ENCODE data around the gene SYT3.

Gene SYT3

DNA sequence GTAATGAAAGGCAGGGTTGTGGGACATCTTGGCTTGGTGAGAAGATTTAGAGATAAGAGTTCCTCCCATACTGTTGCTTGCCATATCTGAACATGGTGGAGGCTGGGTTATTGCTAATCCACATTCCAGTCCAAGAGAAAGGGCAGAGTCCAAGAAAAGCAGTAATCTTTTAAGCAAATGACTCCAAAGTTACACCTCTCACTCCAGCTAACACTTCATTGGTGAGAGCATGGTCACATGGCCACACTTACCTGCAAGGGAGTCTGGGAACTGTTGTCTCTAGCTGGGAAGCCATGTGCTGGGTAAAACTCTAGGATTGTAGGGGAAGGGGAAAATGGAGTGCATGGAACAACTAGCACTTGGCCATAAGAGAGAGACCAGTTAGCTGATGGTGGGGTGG, 15.2 kb upstream of the SYT3 start:
- DNase-seq (ENCODE audit: low read depth), result no peak
- TF ChIP-seq, protein P1, sequence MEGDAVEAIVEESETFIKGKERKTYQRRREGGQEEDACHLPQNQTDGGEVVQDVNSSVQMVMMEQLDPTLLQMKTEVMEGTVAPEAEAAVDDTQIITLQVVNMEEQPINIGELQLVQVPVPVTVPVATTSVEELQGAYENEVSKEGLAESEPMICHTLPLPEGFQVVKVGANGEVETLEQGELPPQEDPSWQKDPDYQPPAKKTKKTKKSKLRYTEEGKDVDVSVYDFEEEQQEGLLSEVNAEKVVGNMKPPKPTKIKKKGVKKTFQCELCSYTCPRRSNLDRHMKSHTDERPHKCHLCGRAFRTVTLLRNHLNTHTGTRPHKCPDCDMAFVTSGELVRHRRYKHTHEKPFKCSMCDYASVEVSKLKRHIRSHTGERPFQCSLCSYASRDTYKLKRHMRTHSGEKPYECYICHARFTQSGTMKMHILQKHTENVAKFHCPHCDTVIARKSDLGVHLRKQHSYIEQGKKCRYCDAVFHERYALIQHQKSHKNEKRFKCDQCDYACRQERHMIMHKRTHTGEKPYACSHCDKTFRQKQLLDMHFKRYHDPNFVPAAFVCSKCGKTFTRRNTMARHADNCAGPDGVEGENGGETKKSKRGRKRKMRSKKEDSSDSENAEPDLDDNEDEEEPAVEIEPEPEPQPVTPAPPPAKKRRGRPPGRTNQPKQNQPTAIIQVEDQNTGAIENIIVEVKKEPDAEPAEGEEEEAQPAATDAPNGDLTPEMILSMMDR (conservative IDR thresholded peaks at IDR 0.05; ENCODE audit: low read depth, low read length), result no peak
- no peak overlapping the region for H3K4me3 ChIP-seq (ENCODE audit: low read length)

DNA sequence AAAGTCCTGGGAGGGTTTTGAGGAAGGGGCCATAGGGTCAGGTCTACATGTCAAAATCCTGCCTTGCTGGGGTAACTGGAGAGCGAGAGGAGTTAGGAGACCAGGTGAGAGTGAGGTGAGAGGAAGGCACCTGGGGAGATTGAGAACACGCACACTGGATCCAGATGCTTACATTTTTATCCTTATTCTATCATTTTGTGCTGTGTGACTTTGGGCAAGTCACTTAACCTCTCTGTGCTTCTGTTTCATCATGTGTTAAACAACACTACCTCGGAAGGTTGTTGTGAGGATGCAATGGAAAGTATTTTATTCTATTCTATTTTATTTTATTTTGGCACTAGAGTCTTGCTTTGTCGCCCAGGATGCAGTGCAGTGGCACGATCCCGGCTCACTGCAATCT, 13.0 kb upstream of the SYT3 start:
- TF ChIP-seq, protein P1 (conservative IDR thresholded peaks at IDR 0.05; ENCODE audit: low read depth, low read length), result no peak
- no peak for DNase-seq (ENCODE audit: low read depth)
- H3K4me3 ChIP-seq (ENCODE audit: low read length), result no peak overlapping the region

DNA sequence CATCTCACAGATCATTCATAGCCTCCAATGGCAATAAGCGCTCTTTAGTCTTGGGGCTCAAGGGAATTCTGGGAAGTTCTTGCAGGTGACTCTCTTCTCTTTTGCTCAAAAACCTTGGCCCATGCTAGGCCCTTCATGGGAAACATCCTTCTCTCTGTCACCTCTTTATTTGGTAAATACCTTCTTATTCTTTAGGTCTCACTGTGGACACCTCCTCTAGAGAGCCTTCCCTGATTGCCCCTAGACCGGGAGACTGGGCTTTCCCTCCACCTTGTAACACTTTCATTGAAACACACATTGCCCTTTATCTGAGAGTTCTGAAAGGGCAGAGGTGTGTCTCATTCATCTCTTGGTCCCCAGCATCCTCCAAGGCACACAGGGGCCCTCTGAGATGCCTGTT, 11.5 kb upstream of the SYT3 start:
- no peak overlapping the region for H3K4me3 ChIP-seq (ENCODE audit: low read length)
- TF ChIP-seq, protein P1 (conservative IDR thresholded peaks at IDR 0.05; ENCODE audit: low read depth, low read length), result no peak
- no peak for DNase-seq (ENCODE audit: low read depth)

DNA sequence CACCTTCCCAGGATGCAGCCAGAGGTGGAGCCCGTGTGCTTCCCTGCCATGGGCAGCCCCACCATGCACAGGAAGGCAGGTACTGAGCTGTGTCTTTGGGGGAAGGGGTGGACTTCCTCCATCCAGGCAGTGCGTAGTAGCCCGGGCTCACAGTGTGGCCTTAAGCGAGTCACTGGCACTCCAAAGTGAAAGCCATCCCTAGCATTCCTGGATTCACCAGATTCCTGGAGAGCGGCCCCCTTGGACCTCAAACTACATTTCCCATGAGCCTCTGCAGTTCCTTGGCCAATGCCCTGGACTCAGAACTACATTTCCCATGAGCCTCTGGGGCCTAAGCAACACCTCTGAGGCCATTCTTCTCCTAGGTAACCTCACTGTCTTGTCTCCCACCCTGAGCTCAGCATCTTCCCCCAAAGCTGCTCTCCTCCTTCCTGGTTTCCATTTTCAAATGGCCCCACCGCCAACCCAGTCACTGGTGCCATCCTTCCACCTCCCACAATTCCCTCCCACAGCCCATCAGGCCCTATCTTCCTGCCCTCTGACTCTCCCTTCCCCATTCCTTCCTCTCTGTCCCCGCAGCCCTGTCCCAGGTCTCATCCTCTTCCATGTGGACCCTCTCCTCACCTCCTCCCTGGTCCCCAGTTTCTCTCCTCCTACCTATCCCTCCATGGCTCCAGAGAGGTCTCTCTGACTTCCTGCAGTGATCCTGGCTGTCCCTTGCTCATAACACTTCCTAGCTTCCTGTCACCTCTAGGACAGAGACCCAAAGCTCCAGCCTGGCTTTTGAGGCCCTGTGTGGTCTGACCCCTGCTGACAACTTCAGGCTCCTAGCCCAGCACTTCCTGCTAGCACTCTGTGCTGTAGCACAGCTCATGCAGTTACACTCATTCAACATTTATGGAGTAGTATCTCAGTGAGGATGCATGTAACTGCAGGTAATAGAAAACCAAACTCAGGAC, 10.0 kb upstream of the SYT3 start, which contains the start of gene C19orf81:
Gene C19orf81 (plus strand): TSS at position 13 of the 959 bp plus-strand sequence. CDS start 0 bp downstream, at position 13.
- TF ChIP-seq, protein P1 (conservative IDR thresholded peaks at IDR 0.05; ENCODE audit: low read depth, low read length), result no peak
- DNase-seq (ENCODE audit: low read depth), result no peak
- no peak within 1 kb of the TSS for H3K4me3 ChIP-seq (ENCODE audit: low read length)

DNA sequence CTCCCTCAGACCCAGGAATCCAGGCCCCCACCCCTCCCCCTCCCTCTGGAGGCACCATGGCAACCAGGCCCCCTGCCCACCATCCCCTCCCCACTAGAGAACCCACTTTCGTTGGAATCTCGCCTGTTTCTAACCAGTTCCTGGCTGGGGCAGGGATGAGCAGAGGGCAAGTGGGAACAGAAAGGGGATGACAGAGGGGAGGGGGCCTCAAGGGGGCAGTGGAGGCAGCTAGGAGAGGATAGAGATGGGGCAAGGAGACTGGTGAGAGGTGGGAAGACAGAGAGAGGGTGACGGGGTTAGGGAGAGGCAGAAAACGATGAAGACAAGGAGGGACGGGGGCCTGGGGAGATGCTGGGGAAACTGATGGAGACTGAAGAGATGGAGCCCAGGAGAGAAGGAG, 9.0 kb upstream of the SYT3 start:
- DNase-seq (ENCODE audit: low read depth), result no peak
- TF ChIP-seq, protein P1 (conservative IDR thresholded peaks at IDR 0.05; ENCODE audit: low read depth, low read length), result no peak
- no peak overlapping the region for H3K4me3 ChIP-seq (ENCODE audit: low read length)

DNA sequence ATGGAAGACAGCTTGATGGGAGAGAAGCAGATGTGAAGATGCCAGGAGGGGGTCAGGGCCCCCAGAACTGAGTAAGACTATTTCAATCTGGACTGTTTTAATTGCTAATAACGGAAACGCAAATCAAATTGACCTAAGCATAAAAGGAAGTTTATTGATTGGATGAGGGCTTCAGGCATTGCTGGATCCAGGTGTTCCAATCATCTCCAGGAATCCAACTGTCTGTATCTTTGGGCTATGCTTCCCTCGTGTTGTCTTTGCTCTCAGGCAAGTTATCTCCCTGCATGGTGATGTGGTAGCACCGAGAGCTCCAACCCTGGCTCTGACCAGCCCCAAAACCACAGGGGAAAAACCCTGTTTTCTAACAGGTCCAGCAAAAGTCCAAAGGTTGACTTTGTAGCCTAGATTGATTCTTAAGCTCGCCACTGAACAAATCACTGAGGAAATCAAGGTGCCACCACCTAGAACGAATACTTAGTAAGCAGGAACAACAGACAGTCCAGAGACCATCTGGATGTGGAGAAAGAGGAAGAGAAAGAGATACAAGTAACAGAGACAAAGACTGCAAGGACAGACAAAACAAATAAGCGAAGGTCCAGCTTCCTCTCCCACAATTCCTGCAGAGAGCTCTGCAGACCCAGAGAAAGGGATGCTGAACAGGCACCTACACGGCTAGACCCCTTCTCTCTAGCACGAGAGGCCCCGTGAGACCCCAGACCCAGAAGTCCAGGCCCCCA, 8.4 kb upstream of the SYT3 start:
- DNase-seq (ENCODE audit: low read depth), result no peak
- no peak overlapping the region for H3K4me3 ChIP-seq (ENCODE audit: low read length)
- TF ChIP-seq, protein P1 (conservative IDR thresholded peaks at IDR 0.05; ENCODE audit: low read depth, low read length), result no peak
